HG02870 (cell line): ENCODE results near the gene EIF4EBP3.
"Not testable (repeated sequence)": the region's sequence is repeated elsewhere in the genome, so short reads cannot be mapped to it uniquely, and the experiment has no call there.

Source experiments
- ATAC-seq: cut with Tn5 transposase; IDR thresholded peaks from one replicate; pipeline ENCODE4 v1.9.1; 2021; ENCODE audit warnings: mild to moderate bottlenecking, moderate library complexity; ENCODE audit not compliant: unreplicated experiment

EIF4EBP3 gene

DNA sequence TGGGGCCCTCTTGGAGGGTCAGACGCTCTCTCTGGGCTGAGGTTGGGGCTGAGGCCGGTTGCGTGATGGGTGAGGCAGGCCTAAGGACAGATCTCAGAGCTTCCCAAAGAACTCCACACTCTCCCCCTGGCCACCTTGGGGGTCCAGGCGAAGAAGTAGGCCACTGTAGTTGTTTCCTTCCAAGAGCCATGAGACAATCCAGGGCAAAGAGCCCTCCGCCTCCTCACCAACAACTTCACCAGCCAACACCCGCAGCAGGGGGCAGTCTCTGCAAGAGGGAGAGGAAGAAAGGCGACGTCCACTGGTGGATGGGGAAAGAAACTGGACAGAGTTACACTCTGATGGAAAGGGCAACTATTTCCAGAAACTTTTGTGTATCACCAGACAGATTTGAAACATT is 27.8 kb downstream of the EIF4EBP3 start:
- no peak for ATAC-seq

DNA sequence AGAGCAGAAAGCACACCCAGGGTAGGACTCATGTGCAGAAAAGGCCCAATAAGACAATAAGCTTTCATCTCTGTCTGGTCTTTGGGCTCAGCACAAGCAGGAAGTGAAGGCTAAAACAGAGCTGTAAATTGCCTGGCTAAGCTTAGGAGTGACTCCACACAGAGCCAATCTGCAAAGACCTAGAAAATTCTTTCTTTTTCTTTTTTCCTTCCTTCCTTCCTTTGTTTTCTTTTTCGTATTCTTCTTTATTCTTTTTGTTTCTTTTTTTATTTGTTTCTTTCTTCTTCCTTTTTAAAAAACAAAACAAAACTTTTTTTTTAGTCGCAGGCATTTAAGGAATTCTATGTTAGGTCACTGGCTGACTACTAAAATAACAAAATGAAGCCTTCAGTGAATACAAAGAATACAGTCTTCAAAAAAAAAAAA is 29.3 kb downstream of the EIF4EBP3 start:
- no peak for ATAC-seq

DNA sequence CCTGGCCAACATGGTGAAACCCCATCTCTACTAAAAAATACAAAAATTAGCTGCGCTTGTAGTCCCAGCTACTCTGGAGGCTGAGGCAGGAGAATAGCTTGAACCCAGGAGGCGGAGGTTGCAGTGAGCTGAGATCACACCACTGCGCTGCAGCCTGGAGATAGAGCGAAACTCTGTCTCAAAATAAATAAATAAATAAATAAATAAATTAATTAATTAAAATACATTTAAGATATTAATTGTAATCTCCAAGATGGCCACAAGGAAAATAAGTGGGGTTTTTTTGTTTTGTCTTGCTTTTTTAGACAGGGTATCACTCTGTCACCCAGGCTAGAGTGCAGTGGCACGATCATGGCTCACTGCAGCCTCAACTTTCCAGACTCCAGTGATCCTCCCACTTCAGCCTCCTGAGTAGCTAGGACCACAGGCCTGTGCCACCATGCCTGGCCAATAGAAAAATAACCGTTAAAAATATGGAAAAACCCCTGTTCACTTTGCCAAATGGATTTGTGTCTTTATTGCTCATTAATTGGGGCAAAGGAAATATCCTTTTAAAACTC is 31.8 kb downstream of the EIF4EBP3 start:
- not testable (repeated sequence) for ATAC-seq

DNA sequence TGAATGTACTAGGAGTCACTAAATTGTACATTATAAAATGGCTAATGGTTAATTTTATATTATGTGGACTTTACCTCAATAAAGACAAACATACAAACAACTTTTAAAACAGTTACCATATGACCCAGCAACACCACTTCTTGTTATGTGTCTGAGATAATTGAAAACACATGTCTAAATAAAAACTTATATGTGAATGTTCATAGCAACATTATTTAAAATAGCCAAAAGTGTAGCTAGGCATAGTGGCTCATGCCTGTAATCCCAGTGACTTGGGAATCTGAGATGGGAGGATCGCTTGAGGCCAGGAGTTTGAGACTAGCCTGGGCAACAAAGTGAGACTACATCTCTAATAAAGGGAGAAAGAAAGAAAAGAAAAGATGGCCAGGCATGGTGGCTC is 40.0 kb downstream of the EIF4EBP3 start:
- ATAC-seq = no peak

DNA sequence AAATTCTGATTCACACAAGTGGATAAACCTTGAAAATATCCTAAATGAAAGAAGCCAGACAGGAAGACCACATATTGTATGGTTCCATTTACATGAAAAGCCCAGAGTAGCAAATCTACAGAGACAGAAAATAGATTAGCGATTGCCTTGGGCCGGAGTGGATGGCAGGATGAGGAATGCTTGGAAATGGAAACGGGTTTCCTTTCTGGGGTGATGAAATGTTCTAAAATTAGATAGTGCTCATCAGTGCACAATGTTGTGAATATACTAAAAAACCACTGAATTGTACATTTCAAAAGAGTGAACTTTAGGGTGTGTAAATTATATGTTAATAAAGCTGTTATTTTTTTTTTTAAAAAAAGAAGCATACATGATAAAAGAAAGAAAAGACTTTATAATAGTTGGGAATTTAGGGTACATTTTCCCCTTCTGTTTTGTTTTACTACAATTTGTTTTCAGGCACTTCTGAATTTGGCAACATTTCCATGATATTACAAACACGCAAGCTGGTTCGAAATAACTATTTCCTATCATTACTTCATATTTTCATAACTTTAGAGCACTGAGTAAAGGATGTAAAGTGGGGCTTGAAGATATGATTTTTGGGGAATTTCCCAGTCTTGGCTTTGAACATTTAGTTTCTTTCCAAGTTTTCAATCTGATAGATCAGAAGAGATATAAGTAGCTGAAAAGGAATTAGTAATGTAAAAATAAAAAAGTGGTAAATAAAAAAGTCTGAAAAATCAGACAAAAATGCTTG is 41.0 kb downstream of the EIF4EBP3 start:
- ATAC-seq = no peak

DNA sequence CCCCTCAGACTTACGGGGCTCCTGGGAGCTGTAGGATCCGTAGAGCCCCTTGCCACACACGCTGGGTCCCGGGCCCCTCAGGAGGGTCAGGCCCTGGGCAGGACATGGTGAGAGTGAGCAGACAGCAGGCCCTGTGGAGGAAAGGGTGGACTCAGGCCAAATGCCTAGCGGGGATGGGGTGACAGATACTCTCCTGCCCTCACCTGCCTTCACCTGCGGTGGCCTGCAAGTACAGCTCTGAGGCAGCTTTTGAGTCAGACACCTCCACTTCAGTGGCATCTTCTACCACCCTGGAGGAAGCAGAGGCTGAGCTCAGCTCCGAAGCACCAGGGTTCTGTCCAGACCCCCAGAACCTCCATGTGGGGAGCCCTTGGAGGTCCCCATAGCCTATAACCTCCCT is 43.4 kb downstream of the EIF4EBP3 start:
- no peak for ATAC-seq

DNA sequence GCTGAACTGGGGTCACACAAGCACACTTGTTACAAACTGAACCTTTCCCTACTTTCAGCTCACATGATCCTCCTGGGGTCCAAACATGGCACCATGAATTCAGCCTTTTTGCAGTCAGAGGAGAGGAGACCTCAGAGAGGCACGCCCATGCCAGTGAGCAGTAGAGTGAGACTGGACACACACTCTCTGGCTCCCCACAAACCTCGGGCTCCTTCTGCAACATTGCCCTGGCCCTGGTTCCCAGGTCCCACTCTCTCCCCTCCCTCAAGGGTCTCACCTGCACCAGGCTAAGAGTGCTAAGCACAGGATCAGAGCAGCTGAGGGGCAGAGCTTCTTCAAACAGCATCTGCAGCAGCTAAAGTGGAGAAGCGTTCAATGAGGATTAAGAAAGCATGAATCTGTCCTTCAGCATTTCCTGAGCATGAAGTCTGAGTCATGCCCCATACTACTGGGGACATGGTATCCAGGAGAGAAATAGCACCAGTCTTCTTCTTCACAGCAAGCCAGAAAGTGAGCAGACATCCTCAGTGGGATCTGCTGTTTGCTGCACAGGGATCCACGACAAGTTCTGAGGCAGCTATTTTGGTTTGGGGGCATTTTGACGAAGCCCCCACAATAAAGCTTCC is 44.4 kb downstream of the EIF4EBP3 start:
- ATAC-seq = no peak

DNA sequence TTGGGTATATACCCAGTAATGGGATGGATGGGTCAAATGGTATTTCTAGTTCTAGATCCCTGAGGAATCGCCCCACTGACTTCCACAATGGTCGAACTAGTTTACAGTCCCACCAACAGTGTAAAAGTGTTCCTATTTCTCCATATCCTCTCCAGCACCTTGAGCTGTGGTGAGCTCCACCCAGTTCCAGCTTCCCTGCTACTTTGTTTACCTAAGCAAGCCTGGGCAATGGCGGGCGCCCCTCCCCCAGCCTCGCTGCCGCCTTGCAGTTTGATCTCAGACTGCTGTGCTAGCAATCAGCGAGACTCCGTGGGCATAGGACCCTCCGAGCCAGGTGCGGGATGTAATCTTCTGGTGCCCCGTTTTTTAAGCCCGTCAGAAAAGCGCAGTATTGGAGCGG is 45.6 kb downstream of the EIF4EBP3 start:
- not testable (repeated sequence) for ATAC-seq

DNA sequence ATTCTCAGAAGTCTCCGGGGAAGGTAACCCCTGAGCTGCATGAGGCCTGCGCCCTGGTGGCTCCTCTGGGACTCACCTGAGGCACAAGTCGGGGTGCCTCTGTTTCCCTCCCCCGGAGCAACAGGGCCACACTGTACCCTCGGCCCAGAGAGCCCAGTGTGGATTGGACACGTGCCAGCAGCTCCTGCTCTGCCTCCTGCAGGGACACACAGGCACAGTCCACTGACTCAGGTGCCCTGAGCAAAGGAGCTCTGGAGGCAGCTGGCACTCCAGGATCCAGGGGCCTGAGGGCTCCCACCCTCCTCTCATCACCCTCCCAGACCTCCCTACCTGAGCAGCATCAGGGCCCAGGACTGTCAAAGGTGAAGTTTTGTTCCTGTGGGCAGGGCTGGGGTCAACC is 46.7 kb downstream of the EIF4EBP3 start:
- ATAC-seq = no peak

DNA sequence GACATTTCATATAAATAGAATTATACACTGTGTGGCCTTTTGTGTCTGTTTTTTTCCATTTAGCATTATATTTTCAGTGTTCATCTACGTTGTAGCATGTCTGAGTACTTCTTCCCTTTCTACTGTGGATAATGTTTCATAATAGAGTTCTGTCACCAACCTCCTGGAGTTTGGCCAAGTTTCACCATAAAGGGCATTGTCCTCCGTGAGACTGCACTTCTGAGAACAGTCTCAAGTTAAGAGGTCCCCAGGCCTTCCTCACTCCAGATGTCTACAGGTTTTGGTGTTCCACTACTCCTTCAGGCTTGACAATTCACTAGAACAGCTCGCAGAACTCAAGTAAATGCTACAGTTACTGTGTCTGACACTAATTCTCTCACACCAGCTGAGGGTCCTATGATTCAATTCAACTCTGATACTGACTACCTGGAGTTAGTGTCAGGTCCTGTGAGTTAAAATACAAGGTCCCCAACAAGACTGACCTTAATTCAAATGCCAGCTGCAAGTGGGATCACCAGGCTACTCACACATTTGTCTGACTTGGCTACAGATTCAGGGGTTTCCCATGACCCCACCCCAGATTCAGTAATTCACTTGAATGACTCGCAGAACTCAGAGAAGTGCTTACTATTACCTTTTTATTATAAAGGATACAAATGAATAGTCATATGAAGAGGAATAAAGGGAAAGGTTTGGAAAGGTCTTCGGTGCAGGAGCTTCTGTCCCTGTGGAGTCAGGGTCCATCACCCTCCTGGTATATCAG is 48.3 kb downstream of the EIF4EBP3 start:
- ATAC-seq = no peak

DNA sequence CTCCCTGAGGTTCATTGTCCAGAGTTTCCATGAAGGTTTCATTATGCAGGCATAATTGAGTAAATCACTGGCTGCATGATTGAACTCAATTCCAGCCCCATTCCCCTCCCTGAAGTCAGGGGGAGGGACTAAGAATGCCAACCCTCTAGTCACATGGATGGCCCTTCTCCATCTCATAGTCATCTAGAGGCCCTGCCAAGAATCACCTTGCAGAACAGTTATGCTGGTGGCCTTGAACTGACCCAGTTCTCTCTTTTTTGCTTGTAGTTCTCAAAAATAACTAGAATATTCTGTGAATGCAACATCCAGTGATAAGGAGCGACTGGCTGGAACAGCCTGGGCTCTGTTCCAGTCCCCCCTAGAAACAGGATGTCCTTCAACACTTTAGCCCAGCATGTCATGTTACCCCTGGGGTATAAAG is 48.9 kb downstream of the EIF4EBP3 start:
- ATAC-seq = no peak

DNA sequence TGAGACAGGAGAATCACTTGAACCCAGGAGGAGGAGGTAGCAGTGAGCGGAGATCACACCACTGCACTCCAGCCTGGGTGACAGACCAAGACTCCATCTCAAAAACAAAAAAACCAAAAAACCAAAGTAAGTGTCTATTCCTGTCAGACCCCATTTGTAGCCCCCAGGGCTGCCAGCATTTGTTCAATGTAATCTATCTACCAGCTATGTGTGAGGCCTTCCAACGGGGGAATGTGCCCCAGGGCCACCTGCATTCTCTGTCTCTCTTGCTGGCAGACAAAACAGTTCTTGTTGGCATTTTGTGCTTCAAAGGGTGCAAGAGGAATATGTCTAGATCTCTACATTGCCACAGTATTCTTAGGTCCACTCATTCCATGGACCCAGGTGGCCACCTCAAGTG is 51.4 kb downstream of the EIF4EBP3 start:
- no peak for ATAC-seq
